Fibroblast of the aortic adventitia (primary cell): ENCODE results near the gene CLSTN1. TPM values are rescaled to one million over a fixed set of nuclear protein-coding genes. Genes with fewer than 3 reads are reported as not detected.
A peak's percentile ranks its signal among the peaks of the same experiment; 100 is the strongest.

ENCODE experiments used
- DNase-seq: peaks from one replicate; pipeline ENCODE4 v3.0.0-alpha.2; 2010; ENCODE audit warnings: low read depth
- H3K4me3 ChIP-seq: 2 replicates; pipeline ENCODE4 v1.5.1; 2011; ENCODE audit warnings: low read depth, mild to moderate bottlenecking, control low read depth, low read length, moderate library complexity
- total RNA-seq: library from RNA; depleted of rRNA; stranded (reverse); fragments of >200 nt; gene quantifications from 2 replicates; pipeline ENCODE4 v1.2.3, GENCODE V29; 2012; ENCODE audit warnings: low replicate concordance
- TF ChIP-seq, protein P1 (sequence below): IDR thresholded peaks from 2 replicates; pipeline ENCODE4 v1.5.1; 2011; ENCODE audit warnings: mild to moderate bottlenecking, low read length, control low read depth, inconsistent platforms; ENCODE audit not compliant: insufficient read depth

Gene CLSTN1
- total RNA-seq, 1 donor = 61.5 TPM

DNA sequence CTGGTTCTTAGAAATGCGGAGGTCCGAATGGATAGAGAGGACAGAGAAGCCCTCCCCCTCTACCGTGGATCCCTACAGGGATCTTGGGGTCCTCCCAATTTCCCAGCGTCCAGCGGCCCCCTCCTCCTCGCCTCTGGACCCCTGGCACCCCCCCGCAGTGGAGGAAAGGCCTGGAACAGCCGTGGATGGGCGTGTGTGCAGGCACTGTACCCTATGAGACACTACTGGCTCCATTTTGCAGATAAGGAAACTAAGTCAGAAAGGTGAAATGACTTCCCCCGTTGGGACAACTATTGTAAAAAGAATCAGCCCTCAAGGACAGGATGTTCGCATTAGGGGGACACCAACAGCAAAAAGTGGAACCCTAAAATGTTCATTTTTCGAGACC, 931 bp upstream of the CLSTN1 start:
- TF ChIP-seq, protein P1, sequence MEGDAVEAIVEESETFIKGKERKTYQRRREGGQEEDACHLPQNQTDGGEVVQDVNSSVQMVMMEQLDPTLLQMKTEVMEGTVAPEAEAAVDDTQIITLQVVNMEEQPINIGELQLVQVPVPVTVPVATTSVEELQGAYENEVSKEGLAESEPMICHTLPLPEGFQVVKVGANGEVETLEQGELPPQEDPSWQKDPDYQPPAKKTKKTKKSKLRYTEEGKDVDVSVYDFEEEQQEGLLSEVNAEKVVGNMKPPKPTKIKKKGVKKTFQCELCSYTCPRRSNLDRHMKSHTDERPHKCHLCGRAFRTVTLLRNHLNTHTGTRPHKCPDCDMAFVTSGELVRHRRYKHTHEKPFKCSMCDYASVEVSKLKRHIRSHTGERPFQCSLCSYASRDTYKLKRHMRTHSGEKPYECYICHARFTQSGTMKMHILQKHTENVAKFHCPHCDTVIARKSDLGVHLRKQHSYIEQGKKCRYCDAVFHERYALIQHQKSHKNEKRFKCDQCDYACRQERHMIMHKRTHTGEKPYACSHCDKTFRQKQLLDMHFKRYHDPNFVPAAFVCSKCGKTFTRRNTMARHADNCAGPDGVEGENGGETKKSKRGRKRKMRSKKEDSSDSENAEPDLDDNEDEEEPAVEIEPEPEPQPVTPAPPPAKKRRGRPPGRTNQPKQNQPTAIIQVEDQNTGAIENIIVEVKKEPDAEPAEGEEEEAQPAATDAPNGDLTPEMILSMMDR = no peak

DNA sequence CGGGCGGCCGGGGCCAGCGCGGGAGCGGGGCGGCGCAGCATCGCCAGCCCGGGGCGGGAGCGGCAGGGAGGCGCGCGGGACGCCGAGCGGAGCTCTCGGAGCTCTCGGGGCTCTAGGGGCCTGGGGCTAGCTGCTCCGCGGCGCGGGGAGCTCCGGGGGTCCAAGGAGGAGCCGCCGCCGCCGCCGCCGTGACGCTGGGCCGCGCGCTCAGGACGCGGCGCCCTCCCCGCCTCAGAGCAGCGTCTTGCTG, 147 bp downstream of the CLSTN1 start:
- H3K4me3 ChIP-seq = peak overlapping the region; percentile 92
- TF ChIP-seq, protein P1 = no peak
- DNase-seq = no peak

More for the DNA sequence above, 931 bp upstream of the CLSTN1 start:
- DNase-seq = no peak
- H3K4me3 ChIP-seq = peak overlapping the region; percentile 65

DNA sequence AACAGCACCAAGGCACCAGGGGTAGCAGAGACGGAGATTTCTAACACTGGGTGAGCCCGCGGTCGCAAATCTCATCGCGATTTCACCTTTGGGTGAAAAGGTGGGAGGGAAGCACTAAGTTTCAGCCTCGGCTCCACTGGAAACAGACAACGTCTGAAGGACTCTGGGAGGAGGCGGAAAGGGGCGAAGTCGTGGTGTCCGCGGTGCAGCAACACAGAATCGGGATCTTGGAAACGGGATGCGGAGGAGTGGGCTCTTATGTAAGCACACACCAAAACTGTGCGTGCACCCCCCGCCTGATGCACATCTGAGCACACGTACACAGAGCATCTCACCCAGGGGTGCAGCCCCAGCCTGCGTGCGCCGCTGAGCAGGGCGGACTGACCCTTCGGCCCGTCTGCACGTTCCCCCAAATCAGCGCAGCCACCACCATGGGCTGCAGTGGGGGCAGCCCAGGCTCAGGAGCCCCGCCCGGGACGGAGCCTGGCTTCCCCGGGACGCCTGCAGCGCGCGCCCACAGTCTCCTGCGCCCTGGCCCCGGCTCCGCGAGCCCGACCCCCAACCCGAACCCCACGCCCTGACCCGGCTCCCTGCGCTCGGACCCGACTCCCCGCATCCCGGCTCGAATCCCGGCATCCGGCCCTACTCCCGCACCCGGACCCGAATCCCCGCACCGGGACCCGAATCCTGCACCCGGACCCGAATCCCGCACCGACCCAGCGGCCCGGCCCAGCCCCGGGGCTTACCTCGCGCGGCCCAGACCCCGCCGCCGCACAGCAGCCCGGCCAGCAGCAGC, 670 bp downstream of the CLSTN1 start:
- TF ChIP-seq, protein P1 = no peak
- no peak for DNase-seq

DNA sequence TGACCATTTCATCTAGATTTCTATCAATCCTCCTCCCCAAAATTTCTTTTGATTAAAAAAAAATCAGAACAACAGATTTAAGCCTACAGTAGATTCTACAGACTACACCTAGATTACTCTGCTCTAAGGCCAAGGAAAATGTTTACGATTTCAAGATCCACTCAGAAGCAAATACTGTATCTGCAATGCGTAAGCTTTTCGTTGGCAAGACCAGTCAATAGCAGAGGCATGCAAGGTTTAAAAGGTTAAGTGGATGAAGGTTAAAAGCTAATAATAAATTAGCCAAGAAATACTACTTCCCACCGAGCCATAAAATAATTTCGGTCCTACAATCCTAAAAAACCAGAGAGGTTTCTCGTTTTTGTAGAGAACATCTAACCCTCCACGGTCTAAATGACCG, 1.3 kb downstream of the CLSTN1 start:
- TF ChIP-seq, protein P1 = no peak
- no peak for DNase-seq
- H3K4me3 ChIP-seq = peak overlapping the region; percentile 92

More for the DNA sequence above, 670 bp downstream of the CLSTN1 start:
- peak overlapping the region; percentile 92 for H3K4me3 ChIP-seq

DNA sequence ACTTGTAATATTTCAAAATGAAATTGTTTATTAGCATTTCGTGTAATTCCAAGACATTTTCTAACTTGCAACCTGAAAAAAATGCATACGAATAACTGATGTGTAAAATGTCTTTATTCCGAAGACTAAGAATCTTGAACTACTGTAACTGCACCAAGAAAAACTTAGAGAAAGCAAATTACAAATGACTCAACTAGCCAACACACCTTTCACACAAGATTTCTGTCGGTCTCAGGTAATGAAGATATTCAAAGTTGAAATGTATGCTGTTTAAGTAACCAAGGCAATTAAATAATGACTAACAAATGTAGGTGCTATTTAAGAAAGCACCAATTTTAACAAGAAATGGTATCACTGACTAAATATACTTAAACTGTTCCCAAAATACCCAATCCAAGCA, 2.1 kb downstream of the CLSTN1 start:
- TF ChIP-seq, protein P1 = no peak
- DNase-seq = no peak
- H3K4me3 ChIP-seq = peak overlapping the region; percentile 92

DNA sequence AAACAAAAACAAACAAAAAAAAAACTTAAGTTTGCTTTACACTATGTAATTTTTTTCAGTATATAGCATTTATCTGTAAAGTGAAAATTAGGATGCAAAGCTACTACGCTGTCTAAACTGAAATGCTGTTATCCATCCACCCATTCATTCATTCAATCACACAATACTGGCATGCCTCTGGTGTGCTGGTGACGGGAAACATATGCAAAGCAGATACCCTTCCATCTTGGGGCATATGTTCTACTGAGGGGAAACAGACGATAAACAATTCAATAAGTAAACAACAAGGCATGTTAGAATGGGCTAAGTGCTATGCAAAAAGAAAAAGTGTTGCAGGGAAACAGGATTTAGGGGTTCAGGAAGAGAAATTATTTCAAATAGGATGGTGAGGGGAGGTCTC, 3.2 kb downstream of the CLSTN1 start:
- TF ChIP-seq, protein P1 = no peak
- H3K4me3 ChIP-seq = no peak overlapping the region
- no peak for DNase-seq

DNA sequence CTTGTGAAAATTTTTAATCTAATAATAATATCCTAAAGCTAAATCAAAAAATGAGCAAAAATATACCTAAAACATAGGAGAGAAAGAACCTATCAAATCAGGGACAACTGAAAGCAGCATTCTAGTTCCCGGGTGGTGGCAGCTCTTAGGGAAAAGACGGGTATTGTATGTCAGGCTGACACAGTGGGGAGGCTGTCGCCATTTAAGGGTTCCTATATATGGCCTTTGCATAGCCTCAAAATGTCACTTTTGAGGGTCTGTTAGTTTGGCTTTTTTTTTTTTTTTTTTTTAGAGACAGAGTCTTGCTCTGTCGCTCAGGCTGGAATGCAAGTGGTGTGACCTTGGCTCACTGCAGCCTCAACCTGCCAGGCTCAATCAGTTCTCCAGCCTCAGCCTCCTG, 6.0 kb downstream of the CLSTN1 start:
- TF ChIP-seq, protein P1 = no peak
- no peak for DNase-seq
- no peak overlapping the region for H3K4me3 ChIP-seq
